Gastrocnemius medialis (tissue), 4 donors: ENCODE results near the gene PDE4D. TPM values are rescaled to one million over a fixed set of nuclear protein-coding genes. Genes with fewer than 3 reads are reported as not detected.

Experiments
- ATAC-seq, 2 donors: fragments of 150-250 bp; one replicate each; pipeline ENCODE4 v1.9.1; 2016
- DNase-seq, 2 donors: peaks; one replicate each; pipeline ENCODE4 v3.0.0-alpha.2; 2019
- H3K27ac ChIP-seq, 4 donors: fragments of 200-600 bp; sonication (generic); 1 replicate in 1 of 4; 2 replicates in 3 of 4; pipeline ENCODE4 v1.5.1; 2016 to 2018; ENCODE audit warnings: mild to moderate bottlenecking in 2 of 4, moderate library complexity in 1 of 4
- H3K27me3 ChIP-seq, 3 donors: fragments of 200-600 bp; sonication (generic) in 2 of 3; 1 replicate in 1 of 3; 2 replicates in 2 of 3; pipeline versions ENCODE4 v1.5.1 to v1.6.0; 2016 to 2019; ENCODE audit warnings: mild to moderate bottlenecking in 1 of 3, moderate library complexity in 1 of 3
- H3K36me3 ChIP-seq, 2 donors: fragments of 200-600 bp; sonication (generic) in 1 of 2; one replicate each; pipeline ENCODE4 v1.5.1; 2017 to 2018
- H3K4me1 ChIP-seq, 2 donors: fragments of 200-600 bp; sonication (generic) in 1 of 2; one replicate each; pipeline ENCODE4 v1.5.1; 2016 to 2017; ENCODE audit warnings: mild to moderate bottlenecking in 2 of 2
- H3K4me3 ChIP-seq, 4 donors: fragments of 200-600 bp; sonication (generic) in 3 of 4; 1 replicate in 1 of 4; 2 replicates in 3 of 4; pipeline ENCODE4 v1.5.1; 2016 to 2019; ENCODE audit warnings: mild to moderate bottlenecking in 2 of 4
- H3K9me3 ChIP-seq, 3 donors: fragments of 200-600 bp; sonication (generic) in 2 of 3; 1 replicate in 1 of 3; 2 replicates in 2 of 3; pipeline ENCODE4 v1.5.1; 2016 to 2019
- POLR2A ChIP-seq, 2 donors: fragments of 450-650 bp; IDR thresholded peaks; one replicate each; pipeline ENCODE4 v1.6.1; 2017; ENCODE audit warnings: antibody characterized with exemption in 2 of 2, mild to moderate bottlenecking in 2 of 2, moderate library complexity in 2 of 2
- in situ Hi-C, 4 donors: fragments of 200-750 bp; cut with MboI; loops; one replicate each; pipeline versions ENCODE4 v1.15.0 to v1.8.0; 2017; ENCODE audit warnings: low sequenced_read_pairs in 4 of 4
- intact Hi-C: fragments of 100-400 bp; cut with DNase I; formaldehyde crosslinking; loops from one replicate; pipeline ENCODE4 v1.15.1; 2023; ENCODE audit warnings: low total_unique reads
- total RNA-seq, 4 donors: library from RNA; depleted of rRNA; stranded (reverse); fragments of >200 nt; gene quantifications; one replicate each; pipeline versions ENCODE4 v1.1.0 to v1.2.3, GENCODE V29; 2016
- TF ChIP-seq, protein P1 (sequence below), 5 experiments: fragments of 450-650 bp in 3 of 5; fragments of 200-600 bp in 2 of 5; sonication (generic) in 2 of 5; IDR thresholded peaks in 4 of 5; conservative IDR thresholded peaks in 1 of 5; 1 replicate in 4 of 5; 2 replicates in 1 of 5; pipeline ENCODE4 v1.5.1; 2016 to 2019; ENCODE audit warnings: antibody characterized with exemption in 5 of 5, mild to moderate bottlenecking in 3 of 5, moderate library complexity in 3 of 5

PDE4D gene
- total RNA-seq, 4 donors from 2014 or later = 133 to 223 (median 185) TPM

DNA sequence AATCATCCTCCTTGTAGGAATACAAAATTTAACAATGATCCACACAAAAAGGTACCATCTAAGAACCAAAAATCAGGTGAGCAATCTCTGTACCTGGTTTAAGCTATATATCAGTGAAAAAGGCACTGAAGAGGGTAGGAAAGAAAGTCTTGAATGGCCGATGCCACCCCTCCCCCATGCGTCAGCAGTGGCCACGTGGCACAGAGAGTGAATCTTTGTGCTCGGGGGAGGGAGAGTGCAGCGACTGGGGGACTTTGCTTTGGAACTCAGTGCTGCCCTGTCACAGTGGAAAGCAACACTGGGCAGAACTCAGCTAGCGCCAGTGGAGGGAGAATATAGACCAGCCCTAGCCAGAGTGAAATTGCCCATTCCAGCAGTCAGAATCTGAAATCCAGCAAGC lies 28.3 kb upstream of the PDE4D start:
- no peaks in the 10 kb centered on the region for H3K4me1 ChIP-seq
- H3K27ac ChIP-seq = no peak overlapping the region
- ATAC-seq (no peak), DNase-seq (no peak)
- H3K36me3 ChIP-seq = no peaks in the 10 kb centered on the region
- H3K27me3 ChIP-seq = no peaks in the 10 kb centered on the region
- TF ChIP-seq, protein P1, sequence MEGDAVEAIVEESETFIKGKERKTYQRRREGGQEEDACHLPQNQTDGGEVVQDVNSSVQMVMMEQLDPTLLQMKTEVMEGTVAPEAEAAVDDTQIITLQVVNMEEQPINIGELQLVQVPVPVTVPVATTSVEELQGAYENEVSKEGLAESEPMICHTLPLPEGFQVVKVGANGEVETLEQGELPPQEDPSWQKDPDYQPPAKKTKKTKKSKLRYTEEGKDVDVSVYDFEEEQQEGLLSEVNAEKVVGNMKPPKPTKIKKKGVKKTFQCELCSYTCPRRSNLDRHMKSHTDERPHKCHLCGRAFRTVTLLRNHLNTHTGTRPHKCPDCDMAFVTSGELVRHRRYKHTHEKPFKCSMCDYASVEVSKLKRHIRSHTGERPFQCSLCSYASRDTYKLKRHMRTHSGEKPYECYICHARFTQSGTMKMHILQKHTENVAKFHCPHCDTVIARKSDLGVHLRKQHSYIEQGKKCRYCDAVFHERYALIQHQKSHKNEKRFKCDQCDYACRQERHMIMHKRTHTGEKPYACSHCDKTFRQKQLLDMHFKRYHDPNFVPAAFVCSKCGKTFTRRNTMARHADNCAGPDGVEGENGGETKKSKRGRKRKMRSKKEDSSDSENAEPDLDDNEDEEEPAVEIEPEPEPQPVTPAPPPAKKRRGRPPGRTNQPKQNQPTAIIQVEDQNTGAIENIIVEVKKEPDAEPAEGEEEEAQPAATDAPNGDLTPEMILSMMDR (IDR thresholded peaks at IDR 0.05 in 4 of 5, conservative IDR thresholded peaks at IDR 0.05 in 1 of 5) = no peak
- no peak for TF ChIP-seq POLR2A (IDR thresholded peaks at IDR 0.05)
- in situ Hi-C loops = no loop called here
- H3K9me3 ChIP-seq = no peaks in the 10 kb centered on the region
- no peak overlapping the region for H3K4me3 ChIP-seq
- intact Hi-C loops = no loop called here

DNA sequence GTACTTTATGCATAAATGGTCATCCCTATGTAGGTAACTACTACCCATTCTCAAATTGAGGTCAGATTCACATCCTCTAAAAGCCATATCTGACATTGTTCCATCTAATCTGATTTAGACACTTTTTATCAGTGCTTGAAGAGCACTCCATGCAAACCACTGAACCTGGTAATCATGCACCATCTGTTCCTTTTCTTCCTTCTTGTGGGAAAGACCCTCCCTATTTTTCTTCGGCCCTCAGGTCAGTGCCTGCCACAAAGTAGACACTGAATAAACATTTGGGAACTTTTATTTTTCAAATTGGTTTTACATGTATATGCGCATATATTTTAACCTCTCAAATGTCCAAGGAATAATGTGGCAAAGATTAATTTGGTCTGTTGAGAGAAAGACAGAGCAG lies 26.0 kb upstream of the PDE4D start:
- no peaks in the 10 kb centered on the region for H3K9me3 ChIP-seq
- no peak overlapping the region for H3K4me3 ChIP-seq
- in situ Hi-C loops = no loop called here
- TF ChIP-seq, protein P1 (IDR thresholded peaks at IDR 0.05 in 4 of 5, conservative IDR thresholded peaks at IDR 0.05 in 1 of 5) = no peak
- TF ChIP-seq POLR2A (IDR thresholded peaks at IDR 0.05) = no peak
- no peaks in the 10 kb centered on the region for H3K36me3 ChIP-seq
- intact Hi-C loops = no loop called here
- no peaks in the 10 kb centered on the region for H3K27me3 ChIP-seq
- no peaks in the 10 kb centered on the region for H3K4me1 ChIP-seq
- ATAC-seq (no peak), DNase-seq (no peak)
- no peak overlapping the region for H3K27ac ChIP-seq

DNA sequence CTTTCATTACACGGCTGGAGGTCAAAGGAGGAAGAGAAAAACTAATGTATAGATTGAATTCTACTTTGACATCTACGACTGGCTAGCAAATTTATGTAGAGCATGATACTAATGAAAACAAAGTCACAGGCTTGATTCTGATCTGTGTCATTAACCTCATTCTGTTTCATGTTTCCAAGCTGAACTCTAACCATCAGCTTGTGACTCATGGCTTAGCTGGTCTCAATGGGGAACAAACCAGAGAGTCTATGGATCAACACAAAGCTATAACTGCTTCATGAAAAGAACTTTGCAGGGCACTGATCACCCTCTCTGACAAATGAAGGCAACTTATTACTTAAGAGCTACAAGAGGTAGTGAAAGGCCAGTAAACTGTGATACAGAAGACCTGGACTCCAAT lies 23.6 kb upstream of the PDE4D start:
- H3K9me3 ChIP-seq = no peaks in the 10 kb centered on the region
- H3K27ac ChIP-seq = no peak overlapping the region
- no peak for TF ChIP-seq POLR2A (IDR thresholded peaks at IDR 0.05)
- TF ChIP-seq, protein P1 (IDR thresholded peaks at IDR 0.05 in 4 of 5, conservative IDR thresholded peaks at IDR 0.05 in 1 of 5) = no peak
- no peak for ATAC-seq
- no peaks in the 10 kb centered on the region for H3K4me1 ChIP-seq
- no peak overlapping the region for H3K4me3 ChIP-seq
- H3K36me3 ChIP-seq = no peaks in the 10 kb centered on the region
- H3K27me3 ChIP-seq = no peaks in the 10 kb centered on the region
- in situ Hi-C loops (no loop called here), intact Hi-C loops (no loop called here)
- no peak for DNase-seq

DNA sequence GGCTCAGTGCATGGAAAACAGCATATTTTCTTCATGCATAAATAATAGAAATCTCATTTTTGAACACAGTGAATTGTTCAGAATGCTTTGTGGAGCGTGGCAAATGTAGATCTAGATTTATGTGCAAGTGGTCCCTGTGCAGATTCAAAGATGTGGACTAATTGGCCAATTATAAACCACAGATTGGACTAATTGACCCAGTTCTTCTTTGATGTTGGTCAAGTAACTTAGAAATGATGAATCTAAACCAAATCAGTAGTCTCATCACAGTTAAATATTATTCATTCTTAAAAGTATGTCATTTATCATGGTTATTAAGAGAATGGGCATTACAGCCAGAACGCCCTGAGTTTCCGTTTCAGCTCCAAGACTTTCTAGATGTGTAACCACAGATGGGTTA lies 11.7 kb upstream of the PDE4D start:
- H3K36me3 ChIP-seq = no peaks in the 10 kb centered on the region
- H3K27ac ChIP-seq = no peak overlapping the region
- no peaks in the 10 kb centered on the region for H3K4me1 ChIP-seq
- intact Hi-C loops (no loop called here), in situ Hi-C loops (no loop called here)
- DNase-seq = no peak
- no peak for ATAC-seq
- H3K27me3 ChIP-seq = no peaks in the 10 kb centered on the region
- no peaks in the 10 kb centered on the region for H3K9me3 ChIP-seq
- H3K4me3 ChIP-seq = no peak overlapping the region
- no peak for TF ChIP-seq POLR2A (IDR thresholded peaks at IDR 0.05)
- TF ChIP-seq, protein P1 (IDR thresholded peaks at IDR 0.05 in 4 of 5, conservative IDR thresholded peaks at IDR 0.05 in 1 of 5) = no peak

DNA sequence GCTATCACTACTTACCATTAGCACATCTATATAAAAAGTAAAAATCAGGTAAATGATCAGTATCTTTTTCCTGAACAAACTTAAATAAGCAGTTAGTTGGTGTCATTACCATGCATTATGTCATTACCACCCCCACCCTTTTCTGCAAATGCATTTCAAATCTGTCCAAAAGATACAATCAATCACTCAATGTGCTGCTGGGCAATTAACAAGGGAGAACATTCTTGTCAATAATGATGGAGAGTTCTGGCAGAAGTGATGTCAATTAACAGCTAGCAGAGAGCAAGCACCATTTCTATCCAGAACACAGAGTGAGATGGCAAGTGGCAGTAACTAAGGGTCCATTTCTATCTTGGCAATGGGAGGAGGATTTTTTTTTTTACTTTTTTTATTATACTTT lies 3.5 kb upstream of the PDE4D start:
- peaks cover 16 to 31% (median 22%) of the 10 kb centered on the region in 3 donors for H3K27me3 ChIP-seq
- intact Hi-C loops = no loop called here
- no peak overlapping the region for H3K27ac ChIP-seq
- no peak overlapping the region for H3K4me3 ChIP-seq
- no peaks in the 10 kb centered on the region for H3K4me1 ChIP-seq
- ATAC-seq = no peak
- H3K36me3 ChIP-seq = no peaks in the 10 kb centered on the region
- TF ChIP-seq, protein P1 (IDR thresholded peaks at IDR 0.05 in 4 of 5, conservative IDR thresholded peaks at IDR 0.05 in 1 of 5) = no peak
- no peak for TF ChIP-seq POLR2A (IDR thresholded peaks at IDR 0.05)
- in situ Hi-C loops = no loop called here
- no peaks in the 10 kb centered on the region for H3K9me3 ChIP-seq
- DNase-seq = no peak
